ENCODE data around the gene PHEX. TPM values are rescaled to one million over a fixed set of nuclear protein-coding genes. Genes with fewer than 3 reads are reported as not detected.
A peak's percentile ranks its signal among the peaks of the same experiment; 100 is the strongest.

PHEX gene
- total RNA-seq, 1 donor from 2014 or later, result 0.10 TPM

DNA sequence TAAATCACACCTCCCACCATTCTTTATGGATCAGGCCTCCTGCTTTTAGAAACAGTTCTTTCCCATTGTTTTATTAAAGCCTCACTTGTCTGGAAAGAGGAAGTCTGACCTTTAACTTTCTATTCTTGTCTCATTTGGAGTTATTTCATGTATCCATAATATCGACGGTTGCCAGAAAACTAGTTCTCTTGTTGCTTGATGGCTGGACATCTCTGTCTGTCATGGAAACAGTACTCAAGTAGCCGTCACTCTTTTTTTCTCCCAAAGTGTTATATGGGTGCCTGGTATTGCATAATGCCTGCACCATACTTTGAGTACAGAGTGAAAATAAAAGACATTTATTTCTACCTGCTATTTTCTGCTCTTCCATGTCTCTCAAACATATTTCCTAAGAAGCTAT is 61.4 kb downstream of the PHEX start:
- DNase-seq (no peak), ATAC-seq (no peak)
- intact Hi-C loops (cut with micrococcal nuclease), result no loop called here

DNA sequence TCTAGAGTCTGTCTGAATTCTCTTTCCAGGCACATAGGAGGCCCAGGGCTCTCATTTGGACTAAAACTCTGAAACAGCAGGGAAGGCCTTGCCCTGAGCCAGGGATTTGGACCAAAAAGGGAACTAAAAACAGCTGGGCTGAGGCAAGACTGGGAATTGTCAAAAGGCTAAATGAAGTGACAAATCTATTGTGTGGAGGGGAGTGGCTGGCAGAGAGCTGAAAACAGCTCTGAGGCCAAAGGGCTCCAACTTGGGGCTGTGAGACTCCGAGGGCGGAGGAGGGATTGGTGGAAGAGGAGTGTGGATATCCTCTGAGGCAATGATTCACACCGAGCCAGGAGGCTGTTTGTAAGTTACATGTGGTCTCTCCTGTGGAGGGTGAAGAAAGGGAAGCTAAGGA is 63.2 kb downstream of the PHEX start:
- peak; percentile 94 for ATAC-seq
- intact Hi-C loops (cut with micrococcal nuclease), result no loop called here
- DNase-seq, result peak; percentile 26

DNA sequence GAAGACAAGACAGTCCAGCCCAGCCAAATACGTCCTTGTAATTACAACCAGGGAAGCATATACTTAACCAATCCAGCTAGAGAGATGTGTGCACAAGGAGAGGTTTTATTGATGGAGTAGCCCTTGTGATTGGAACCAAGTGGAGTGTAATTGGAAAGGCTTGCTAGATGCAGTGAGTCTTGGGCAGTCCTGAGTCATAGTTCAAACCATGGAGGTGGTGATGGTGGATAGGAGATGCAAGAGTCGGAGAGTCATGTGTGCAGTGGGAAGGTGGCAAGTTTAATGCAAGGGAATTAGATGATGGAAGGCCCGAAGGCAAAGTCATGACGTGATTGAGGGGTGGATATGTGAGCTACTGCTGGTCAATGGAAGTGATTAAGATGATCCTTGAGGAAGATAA is 63.7 kb downstream of the PHEX start:
- no peak for DNase-seq
- no peak for ATAC-seq
- intact Hi-C loops (cut with micrococcal nuclease), result no loop called here

DNA sequence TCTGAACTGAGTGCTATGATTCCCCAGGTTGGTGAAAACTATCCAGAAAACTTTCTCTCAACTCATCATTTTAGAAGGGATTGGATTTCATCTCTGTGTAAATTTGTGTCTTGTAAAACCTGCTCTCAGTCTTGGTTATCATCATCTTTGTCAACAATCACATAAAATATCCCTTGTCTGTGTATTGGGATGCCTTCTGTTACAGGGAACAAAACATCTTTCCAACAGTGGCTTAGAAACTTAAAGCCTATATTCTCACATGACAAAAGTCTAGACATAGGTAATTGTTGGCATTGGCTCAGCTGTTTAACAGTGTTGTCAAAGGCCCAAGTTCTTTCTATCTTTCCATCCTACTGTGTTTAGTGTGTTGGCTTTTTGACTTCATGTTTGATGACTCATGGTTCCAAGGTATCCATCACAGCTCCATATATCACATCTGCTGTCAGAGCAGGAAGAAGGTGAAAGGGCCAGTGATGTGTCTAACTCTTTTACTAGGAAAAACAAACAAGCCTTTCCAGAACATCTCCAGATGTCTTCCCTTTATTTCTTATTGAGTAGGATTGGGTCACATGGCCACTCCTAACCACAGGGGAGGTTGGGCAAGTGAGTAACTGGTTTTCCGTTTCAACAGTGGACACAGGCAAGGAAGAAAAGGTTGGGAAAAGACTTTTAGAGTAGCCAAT is 65.0 kb downstream of the PHEX start:
- no peak for DNase-seq
- intact Hi-C loops (cut with micrococcal nuclease), result no loop called here
- no peak for ATAC-seq

DNA sequence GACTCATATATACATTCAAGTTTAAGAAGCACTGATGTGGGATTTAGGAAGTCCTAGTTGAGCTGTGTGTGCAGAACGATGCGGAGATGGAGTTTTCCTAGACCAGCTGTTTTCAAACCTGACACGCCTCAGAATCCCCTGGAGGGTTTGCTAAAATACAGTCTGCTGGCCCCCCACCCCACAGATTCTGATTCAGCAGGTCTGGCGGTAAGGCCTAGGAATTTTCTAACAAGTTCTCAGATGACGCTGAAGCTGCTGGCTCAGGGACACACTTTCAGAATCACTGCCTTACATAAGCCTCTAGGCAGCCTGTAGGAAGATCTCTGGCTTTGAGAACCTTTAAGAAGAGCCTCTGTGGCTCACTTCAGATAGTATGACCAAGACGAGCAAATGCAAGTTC is 73.1 kb downstream of the PHEX start:
- DNase-seq, result no peak
- intact Hi-C loops (cut with micrococcal nuclease), result no loop called here
- ATAC-seq, result no peak

DNA sequence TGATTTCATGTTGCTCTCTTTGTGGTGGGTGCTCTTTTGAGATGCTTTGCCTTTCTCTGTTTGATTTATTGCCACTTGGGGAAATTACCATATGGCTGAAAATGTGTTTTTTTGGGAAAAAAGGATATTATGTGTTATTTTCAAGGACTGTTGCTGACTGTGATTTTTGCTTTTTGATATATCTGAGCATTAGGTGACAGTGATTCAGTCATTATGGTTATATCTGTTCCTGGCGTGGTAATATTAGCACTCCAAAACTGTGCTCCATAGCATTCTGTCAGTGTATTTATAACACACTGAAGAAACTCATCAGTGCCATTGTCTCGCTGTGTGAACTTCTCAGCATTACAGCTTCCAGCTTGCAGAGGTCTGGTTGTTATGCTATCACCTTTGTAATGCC is 73.8 kb downstream of the PHEX start:
- no peak for ATAC-seq
- DNase-seq, result no peak
- intact Hi-C loops (cut with micrococcal nuclease), result no loop called here

DNA sequence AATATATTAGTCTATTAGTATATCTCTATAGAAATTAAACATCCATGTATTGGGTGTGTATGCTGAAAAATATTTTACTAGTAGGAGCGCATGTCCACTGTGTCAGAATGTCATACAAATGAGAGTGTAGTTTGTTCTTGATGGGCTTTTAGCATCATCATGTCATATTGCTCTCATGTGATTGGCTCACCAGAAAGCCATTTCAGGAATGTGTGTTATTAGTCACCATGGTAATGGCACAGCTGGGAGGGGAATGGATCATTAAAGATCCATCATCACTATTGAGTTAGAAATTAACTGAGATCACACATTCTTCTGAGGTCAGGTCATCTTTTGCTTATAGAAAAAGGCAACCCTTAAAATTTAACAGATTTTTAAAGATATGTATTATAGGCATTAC is 77.3 kb downstream of the PHEX start:
- ATAC-seq (no peak), DNase-seq (no peak)
- intact Hi-C loops (cut with micrococcal nuclease), result no loop called here

DNA sequence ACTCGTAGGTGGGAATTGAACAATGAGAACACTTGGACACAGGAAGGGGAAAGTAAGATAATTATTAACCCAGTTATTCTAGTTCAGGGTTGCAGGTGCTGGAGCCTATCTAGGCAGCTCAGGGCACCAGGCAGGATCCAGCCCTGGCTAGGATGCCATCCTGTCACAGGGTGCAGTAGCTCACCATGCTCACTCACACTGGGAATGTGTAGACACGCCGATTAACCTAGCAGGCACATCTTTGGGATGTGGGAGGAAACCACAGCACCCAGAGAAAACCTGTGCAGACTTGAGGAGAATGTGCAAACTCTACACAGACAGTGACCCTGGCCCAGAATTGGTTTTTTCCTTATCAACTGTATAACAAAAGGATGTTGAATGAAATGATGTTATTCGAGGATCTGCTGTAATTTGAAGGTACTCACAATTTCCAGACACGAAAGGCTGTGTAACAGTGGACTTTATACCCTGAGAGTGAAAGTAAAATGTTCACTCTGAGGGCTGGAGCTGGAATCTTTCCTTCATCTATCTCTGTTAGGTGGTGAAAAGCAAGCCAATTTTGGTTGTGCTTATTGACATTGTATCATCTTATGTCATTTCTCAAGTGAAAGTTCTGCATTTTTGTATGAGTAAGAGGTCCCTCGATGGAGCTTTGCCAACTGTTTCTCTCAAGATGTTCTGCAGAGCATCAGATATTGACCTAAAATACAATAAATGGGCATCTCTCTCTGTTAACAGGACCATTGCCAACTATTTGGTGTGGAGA is 78.8 kb downstream of the PHEX start:
- intact Hi-C loops (cut with micrococcal nuclease), result no loop called here
- DNase-seq (no peak), ATAC-seq (no peak)

DNA sequence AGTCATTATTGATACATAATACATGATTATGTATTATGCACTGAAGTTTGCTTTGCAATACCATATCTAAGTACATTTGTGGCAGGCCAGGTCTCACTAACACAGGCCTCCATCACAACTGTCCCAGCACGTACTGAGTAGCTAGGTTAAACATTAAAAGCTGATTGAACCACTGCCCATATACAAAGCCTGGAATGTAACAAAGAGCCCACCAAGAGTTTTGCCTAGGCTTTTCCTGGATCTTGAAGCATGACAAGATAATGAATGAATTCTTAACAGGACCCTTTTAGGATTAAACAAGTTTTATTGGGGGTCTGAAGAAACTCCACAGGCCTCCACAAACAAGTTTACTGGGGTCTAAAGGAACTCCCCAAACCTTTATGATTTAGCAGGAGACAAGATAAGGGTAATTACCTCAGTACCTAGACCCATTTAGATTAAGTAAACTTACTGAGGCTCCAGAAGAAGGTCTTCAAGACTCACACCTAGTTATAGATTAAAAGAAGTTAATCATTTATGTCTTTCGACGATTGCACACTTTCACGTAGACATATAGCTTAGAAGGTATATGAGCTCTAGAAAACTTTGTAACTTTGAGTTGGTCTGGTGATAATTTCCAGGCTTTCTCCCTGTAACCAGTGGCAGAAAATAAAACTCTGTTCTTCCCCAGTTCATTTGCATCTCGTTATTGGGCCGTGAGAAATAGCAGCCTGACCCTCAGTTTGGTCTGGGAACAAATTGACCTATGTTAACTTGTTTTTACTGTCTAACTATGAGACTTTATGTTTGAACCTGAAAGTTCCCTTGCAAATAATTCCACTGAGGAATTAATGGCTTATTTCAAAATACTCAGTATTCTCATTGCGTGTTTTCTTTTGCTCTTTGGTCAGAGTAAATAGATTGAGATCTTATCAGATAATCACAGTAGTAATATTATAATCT is 84.8 kb downstream of the PHEX start:
- ATAC-seq (no peak), DNase-seq (no peak)
- intact Hi-C loops (cut with micrococcal nuclease), result no loop called here

DNA sequence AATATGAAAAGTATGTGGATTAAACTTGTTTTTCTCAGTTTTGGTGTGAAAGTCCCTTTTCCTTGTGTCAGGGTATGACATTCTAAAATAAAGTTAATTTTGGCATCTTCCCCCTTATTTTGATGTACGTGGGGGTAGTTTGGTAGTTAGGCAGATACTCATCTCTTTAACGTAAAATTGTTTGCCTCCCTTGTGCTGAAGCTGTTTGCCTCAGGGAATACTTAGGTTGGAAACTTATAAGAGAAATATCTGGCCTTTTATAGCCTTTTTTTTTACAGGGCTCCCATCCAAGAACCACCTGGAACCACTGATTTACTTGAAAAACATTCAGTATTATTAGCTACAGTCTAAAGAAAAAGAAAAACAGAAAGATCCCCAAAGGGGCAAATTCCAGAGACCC is 85.5 kb downstream of the PHEX start:
- DNase-seq (no peak), ATAC-seq (no peak)
- intact Hi-C loops (cut with micrococcal nuclease), result no loop called here

DNA sequence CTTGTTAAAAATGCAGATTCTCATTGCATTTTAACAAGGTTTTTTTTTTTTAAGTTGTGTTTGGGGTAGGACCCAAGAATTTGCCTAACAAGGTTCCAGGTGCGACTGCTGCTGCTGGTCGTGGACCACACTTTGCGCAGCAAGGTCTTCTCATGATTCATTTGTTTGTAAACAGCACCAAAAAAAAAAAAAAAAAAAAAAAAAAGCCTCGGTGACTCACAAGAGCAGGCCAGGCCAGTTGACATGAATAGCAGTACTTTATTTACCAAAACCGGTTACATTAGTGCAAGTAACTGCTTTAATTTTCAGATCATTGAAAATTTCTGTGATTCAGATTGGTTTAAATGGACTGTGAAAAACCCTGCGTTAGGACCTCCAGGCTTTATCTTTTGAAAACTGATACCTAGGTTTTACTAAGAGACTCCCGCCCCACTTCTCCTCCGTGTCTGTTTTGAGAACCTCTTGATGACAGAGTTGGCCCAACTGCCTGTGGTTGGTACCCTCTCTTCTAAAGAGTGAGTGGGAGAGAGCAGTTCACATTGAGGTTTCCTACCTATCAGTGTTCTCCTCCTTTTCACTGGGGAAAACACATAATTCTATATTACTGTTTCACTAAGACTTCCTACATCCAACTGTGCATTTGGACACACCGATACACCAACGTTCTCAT is 86.2 kb downstream of the PHEX start:
- intact Hi-C loops (cut with micrococcal nuclease), result no loop called here
- DNase-seq, result no peak

DNA sequence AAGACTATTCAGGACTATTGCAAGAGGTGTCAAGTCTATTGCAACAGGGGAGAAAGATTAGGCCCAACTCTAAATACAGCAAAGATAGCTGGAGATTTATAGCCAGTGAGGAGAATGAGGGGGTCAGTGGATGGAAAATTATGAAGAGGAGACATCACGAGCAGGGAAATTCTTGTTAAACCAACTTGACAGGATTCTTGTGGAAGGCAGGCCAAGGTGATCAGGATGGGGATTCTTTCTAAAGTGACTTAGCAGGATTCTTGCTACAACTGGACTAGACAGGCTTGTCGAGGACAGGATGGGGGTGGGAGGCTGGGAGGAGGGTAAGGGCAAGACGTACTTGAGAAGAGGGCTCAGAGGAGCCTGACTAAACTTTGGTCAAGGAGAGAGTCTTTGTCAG is 89.0 kb downstream of the PHEX start:
- intact Hi-C loops (cut with micrococcal nuclease), result no loop called here
- DNase-seq, result no peak
- no peak for ATAC-seq

More for the DNA sequence above, 86.2 kb downstream of the PHEX start:
- ATAC-seq, result no peak

DNA sequence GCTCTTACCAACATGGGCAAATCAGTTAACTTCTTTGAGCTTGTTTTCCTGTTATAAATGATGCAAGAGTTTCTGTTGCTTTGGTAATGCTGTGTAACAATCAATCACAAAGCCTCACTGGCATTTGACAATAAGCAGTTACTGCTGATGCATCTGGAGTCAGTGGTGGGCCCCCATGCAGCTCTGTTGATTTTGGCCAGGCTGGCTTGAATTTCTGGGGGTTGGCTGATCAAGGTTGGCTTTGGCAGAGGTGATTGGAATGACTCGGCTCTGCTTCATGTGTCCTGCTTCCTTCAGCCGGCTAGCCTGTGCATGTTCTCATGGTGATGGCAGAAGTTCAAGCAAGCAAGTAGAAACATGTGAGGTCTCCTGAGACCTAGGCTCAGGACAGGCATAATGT is 90.4 kb downstream of the PHEX start:
- ATAC-seq, result peak; percentile 46
- no peak for DNase-seq
- intact Hi-C loops (cut with micrococcal nuclease), result no loop called here

DNA sequence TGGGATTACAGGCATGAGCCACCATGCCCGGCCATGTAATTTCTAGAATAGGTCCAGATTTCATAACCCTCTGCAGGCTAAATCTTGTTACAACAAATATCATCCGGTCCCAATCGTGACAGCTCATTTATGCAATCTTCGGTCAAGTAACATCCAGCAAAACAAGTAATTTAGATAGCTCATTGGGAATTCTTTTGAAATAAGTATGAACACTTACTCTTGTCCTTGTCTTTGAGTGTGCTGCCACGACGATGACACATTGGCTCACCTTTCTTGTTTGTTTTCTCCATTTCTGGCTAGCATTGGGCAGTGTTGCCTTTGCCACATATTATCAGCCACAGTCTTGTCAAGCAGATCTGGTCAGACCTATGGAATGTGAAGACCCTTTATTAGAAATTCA is 92.0 kb downstream of the PHEX start:
- intact Hi-C loops (cut with micrococcal nuclease), result no loop called here
- DNase-seq (no peak), ATAC-seq (no peak)

DNA sequence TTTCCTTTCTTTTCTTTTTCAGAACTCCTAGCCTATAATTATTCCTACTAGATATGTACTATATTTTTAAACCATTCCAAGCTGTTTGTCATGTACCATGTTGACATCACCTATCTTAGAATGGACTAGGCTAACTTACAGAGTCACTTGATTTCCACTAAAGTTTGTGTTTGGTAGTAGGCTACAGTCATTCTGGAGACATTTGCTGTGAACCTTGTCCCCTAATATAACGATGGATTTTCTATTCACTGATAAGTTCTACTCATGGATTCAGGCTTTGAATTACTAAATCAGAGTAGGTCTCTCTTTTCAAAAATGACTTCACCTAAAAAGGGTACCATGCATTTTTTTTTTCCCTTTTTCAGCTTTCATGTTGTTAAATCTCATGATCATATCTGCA is 93.4 kb downstream of the PHEX start:
- intact Hi-C loops (cut with micrococcal nuclease), result no loop called here
- ATAC-seq, result no peak

DNA sequence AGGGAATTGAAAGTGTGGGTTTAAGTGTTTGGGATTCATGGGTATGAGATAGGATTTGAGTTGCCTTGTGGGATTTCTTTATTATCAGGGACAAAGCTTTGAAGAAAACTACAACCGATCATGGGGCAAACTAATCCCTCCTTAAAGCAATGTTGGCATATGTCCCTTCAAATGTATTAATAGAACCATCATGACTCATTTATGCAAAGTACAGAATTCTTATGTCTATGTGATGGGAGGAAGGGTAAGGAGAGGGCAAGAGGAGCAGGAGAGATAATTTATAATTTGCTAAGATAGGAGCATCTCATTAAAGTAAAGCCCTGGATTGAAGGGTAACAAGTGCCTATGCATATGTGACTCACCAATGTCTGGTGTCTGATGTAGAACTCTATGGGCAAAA is 94.2 kb downstream of the PHEX start:
- DNase-seq, result no peak
- ATAC-seq, result no peak
- intact Hi-C loops (cut with micrococcal nuclease), result no loop called here

More for the DNA sequence above, 93.4 kb downstream of the PHEX start:
- DNase-seq, result no peak

DNA sequence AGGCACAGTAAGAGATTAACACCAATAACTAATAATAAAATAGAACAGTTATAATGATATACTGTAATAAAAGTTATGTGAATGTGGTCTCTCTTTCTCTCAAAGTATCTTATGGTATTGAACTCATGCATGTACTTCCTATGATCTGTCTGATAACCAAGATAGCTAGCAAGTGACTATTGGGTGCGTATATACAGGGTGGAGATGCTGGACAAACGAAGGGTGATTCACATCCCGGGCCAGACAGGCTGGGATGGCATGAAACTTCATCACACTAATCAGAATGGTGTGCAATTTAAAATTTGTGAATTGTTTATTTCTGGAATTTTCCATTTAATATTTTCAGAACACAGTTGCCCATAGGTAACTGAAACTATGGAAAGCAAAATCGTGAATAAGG is 96.8 kb downstream of the PHEX start:
- DNase-seq (no peak), ATAC-seq (no peak)
- intact Hi-C loops (cut with micrococcal nuclease), result no loop called here

DNA sequence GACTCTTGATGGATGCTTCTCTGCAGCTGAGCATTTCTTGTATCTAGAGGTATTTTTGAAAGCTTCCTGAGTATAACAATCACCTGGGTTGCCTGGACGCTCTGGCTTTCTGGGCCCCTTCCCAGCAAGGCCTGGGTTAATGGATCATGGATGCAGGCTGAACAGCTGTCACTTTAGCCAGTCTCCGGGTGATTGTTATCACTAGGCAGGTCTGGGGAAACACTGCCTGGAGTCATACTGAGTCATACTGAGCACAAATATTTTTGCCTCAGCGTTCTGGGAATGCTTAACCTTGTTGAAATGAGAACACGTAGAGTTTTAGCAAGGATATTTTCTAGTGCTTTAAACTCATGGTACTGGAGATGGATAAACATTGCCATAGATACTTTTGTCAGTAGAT is 102.6 kb downstream of the PHEX start:
- intact Hi-C loops (cut with micrococcal nuclease), result no loop called here
- ATAC-seq, result peak; percentile 66
- no peak for DNase-seq

DNA sequence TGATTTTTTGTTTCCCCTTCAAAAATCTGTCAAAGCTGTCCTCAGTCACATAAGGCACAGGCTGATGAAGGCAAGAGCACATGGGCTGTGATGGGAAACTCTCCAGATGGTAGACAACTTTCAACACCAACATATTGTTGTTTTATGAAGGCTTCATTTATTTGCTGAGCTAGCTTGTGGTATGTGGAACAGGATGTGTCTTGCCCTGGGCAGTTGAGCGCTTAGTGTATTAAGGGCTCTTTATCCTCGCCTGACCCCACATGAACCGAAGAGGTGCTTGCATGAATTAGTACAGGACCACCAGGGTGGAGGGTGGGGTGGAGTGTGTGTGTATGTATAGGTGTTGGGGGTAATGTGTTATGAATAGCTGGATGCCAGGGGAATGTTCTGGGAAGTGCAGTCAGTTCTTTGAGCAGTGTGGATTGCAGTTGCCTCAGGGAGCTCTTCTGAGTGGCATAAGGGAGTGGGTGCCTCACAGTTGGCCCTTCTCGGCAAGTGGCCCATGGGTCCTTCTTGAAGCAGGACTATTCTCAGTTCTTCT is 103.1 kb downstream of the PHEX start:
- intact Hi-C loops (cut with micrococcal nuclease), result no loop called here
- peak; percentile 89 for ATAC-seq
- DNase-seq, result peak; percentile 21

Data from left ventricle myocardium superior (tissue), 1 donor.